Mesendoderm (in vitro differentiated cells): ENCODE data around the gene PPP1R14C.
"Not testable (repeated sequence)": the region's sequence is repeated elsewhere in the genome, so short reads cannot be mapped to it uniquely, and the experiment has no call there.

Experiments
- DNase-seq: peaks from one replicate; pipeline ENCODE4 v3.0.0; 2013
- H2AK5ac ChIP-seq: 2 replicates; pipeline ENCODE4 v1.6.1; 2013; ENCODE audit warnings: low read length, inconsistent platforms
- H2BK120ac ChIP-seq: 2 replicates; pipeline ENCODE4 v1.6.1; 2013; ENCODE audit warnings: low read depth, mild to moderate bottlenecking, low read length, moderate library complexity, mixed read lengths
- H2BK15ac ChIP-seq: replicated peaks from 2 replicates; pipeline ENCODE4 v1.6.1; 2013; ENCODE audit warnings: low read depth, mild to moderate bottlenecking, moderate library complexity
- H2BK5ac ChIP-seq: 2 replicates; pipeline ENCODE4 v1.6.1; 2013; ENCODE audit warnings: low read length, inconsistent platforms
- H3K18ac ChIP-seq: 2 replicates; pipeline ENCODE4 v1.6.1; 2013; ENCODE audit warnings: mild to moderate bottlenecking, low read length, mixed read lengths
- H3K23ac ChIP-seq: one replicate; pipeline ENCODE4 v1.6.1; 2013; ENCODE audit warnings: low read length
- H3K27ac ChIP-seq: 2 replicates; pipeline ENCODE4 v1.5.1; 2013; ENCODE audit warnings: low read depth, mild to moderate bottlenecking, inconsistent platforms, low read length, moderate library complexity
- H3K27me3 ChIP-seq: 2 replicates; pipeline ENCODE4 v1.6.1; 2013; ENCODE audit warnings: low read length, control low read depth, mild to moderate bottlenecking, inconsistent platforms; ENCODE audit not compliant: insufficient read depth, poor library complexity
- H3K36me3 ChIP-seq: 2 replicates; pipeline ENCODE4 v1.6.1; 2013; ENCODE audit warnings: low read length, inconsistent platforms; ENCODE audit not compliant: control insufficient read depth, insufficient read depth
- H3K4ac ChIP-seq: one replicate; pipeline ENCODE4 v1.6.1; 2013; ENCODE audit warnings: low read depth, mild to moderate bottlenecking, low read length, moderate library complexity
- H3K4me1 ChIP-seq: 2 replicates; pipeline ENCODE4 v1.6.1; 2013; ENCODE audit warnings: low read depth, low read length, inconsistent platforms; ENCODE audit not compliant: control insufficient read depth
- H3K4me2 ChIP-seq: 2 replicates; pipeline ENCODE4 v1.6.1; 2013; ENCODE audit warnings: low read length
- H3K4me3 ChIP-seq: 2 replicates; pipeline ENCODE4 v1.5.1; 2013; ENCODE audit warnings: mild to moderate bottlenecking, low read length
- H3K56ac ChIP-seq: one replicate; pipeline ENCODE4 v1.6.1; 2013; ENCODE audit warnings: low read length
- H3K79me1 ChIP-seq: 2 replicates; pipeline ENCODE4 v1.6.1; 2013; ENCODE audit warnings: low read length, inconsistent platforms
- H3K79me2 ChIP-seq: 2 replicates; pipeline ENCODE4 v1.6.1; 2013; ENCODE audit warnings: mild to moderate bottlenecking, low read length; ENCODE audit not compliant: control insufficient read depth, insufficient read depth
- H3K9ac ChIP-seq: 2 replicates; pipeline ENCODE4 v1.6.1; 2013; ENCODE audit warnings: low read length, inconsistent platforms
- H4K5ac ChIP-seq: one replicate; pipeline ENCODE4 v1.6.1; 2013; ENCODE audit warnings: low read length
- H4K8ac ChIP-seq: one replicate; pipeline ENCODE4 v1.6.1; 2013; ENCODE audit warnings: low read depth, mild to moderate bottlenecking, control low read depth, low read length, moderate library complexity
- WGBS: extraction: QIAGEN DNeasy Blood & Tissue Kit; methylation state at CpG from one replicate; pipeline ENCODE4 v1.1.7; 2013; ENCODE audit warnings: low lambda C conversion rate, missing lambda C conversion rate; ENCODE audit not compliant: insufficient coverage; ENCODE audit errors: extremely low coverage; 5-methylcytosine and 5-hydroxymethylcytosine counted together

The PPP1R14C gene

GRCh38 chr6:150129616-150130505, 13.0 kb upstream of the PPP1R14C start:
- Histone ChIP-seq H2AK5ac (no peak overlapping the region), H4K5ac (no peak overlapping the region), H2BK5ac (no peak overlapping the region), H3K56ac (no peak overlapping the region), H3K18ac (no peak overlapping the region), H3K23ac (no peak overlapping the region), H2BK15ac (no peak overlapping the region), H3K4me2 (no peak overlapping the region), H3K4me3 (no peak overlapping the region), H4K8ac (no peak overlapping the region), H3K27me3 (no peaks in the 10 kb centered on the region), H3K79me2 (no peaks in the 10 kb centered on the region), H3K4ac (no peak overlapping the region), H2BK120ac (no peak overlapping the region), H3K4me1 (no peaks in the 10 kb centered on the region), H3K27ac (no peak overlapping the region), H3K36me3 (no peaks in the 10 kb centered on the region), H3K79me1 (no peaks in the 10 kb centered on the region), H3K9ac (no peak overlapping the region)
- WGBS = no CpG with 5 or more reads among the region's 9 CpGs
- DNase-seq = no peak

DNA sequence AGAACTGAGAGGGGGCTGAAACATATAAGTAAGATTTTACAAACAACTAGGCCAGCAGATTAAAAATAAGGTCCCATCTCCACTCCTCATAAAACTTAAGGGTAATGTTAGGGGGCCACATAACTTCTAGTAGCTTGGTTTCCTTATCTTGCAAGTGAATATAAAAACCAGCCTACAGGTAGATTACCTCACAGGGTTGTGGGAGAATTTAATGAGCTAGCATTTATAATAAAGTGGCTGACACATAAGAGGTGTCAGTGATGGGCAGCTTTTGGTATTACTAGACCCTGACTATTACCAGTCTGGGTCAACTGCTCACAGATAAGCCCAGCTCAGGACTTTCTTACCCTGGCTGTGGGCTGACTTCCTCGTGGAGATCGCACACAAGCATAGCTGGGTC, 9.2 kb upstream of the PPP1R14C start:
- DNase-seq = no peak
- no peak overlapping the region for H3K56ac ChIP-seq
- H2BK15ac ChIP-seq = no peak overlapping the region
- no peaks in the 10 kb centered on the region for H3K36me3 ChIP-seq
- WGBS = no CpG with 5 or more reads among the region's 2 CpGs
- H3K4me3 ChIP-seq = no peak overlapping the region
- no peak overlapping the region for H2AK5ac ChIP-seq
- H2BK5ac ChIP-seq = no peak overlapping the region
- H3K27ac ChIP-seq = no peak overlapping the region
- H3K18ac ChIP-seq = no peak overlapping the region
- H3K79me2 ChIP-seq = no peaks in the 10 kb centered on the region
- H2BK120ac ChIP-seq = no peak overlapping the region
- no peaks in the 10 kb centered on the region for H3K79me1 ChIP-seq
- no peak overlapping the region for H4K5ac ChIP-seq
- no peak overlapping the region for H4K8ac ChIP-seq
- no peak overlapping the region for H3K4ac ChIP-seq
- H3K9ac ChIP-seq = no peak overlapping the region
- H3K23ac ChIP-seq = no peak overlapping the region
- H3K27me3 ChIP-seq = no peaks in the 10 kb centered on the region
- no peaks in the 10 kb centered on the region for H3K4me1 ChIP-seq
- H3K4me2 ChIP-seq = no peak overlapping the region

GRCh38 chr6:150134280-150134920, 8.4 kb upstream of the PPP1R14C start:
- Histone ChIP-seq H3K56ac (no peak overlapping the region), H2BK120ac (no peak overlapping the region), H3K9ac (no peak overlapping the region), H3K27ac (no peak overlapping the region), H4K5ac (no peak overlapping the region), H3K4me3 (no peak overlapping the region), H3K4ac (no peak overlapping the region), H2BK15ac (no peak overlapping the region), H2BK5ac (no peak overlapping the region), H4K8ac (no peak overlapping the region), H3K79me1 (no peaks in the 10 kb centered on the region), H3K79me2 (no peaks in the 10 kb centered on the region), H3K27me3 (no peaks in the 10 kb centered on the region), H3K4me2 (no peak overlapping the region), H3K4me1 (no peaks in the 10 kb centered on the region), H3K23ac (no peak overlapping the region), H3K36me3 (no peaks in the 10 kb centered on the region), H2AK5ac (no peak overlapping the region), H3K18ac (no peak overlapping the region)
- no peak for DNase-seq
- WGBS = no CpG with 5 or more reads among the region's 7 CpGs

DNA sequence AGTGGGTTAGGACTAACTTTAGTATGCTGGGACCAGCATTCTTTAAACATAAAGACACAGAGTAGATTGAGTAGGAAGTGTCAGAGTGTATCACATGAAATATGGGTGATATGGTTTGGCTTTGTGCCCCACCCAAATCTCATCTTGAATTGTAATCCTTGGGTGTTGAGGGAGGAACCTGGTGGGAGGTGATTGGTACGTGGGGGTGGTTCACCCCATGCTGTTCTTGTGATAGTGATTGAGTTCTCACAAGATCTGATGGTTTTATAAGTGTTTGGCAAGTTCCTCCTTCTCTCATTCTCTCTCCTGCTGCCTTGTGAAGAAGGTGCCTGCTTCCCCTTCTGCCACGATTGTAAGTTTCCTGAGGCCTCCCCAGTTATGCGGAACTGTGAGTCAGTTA, 5.1 kb upstream of the PPP1R14C start:
- no CpG with 5 or more reads among the region's 3 CpGs for WGBS
- DNase-seq, H3K23ac ChIP-seq, H3K27ac ChIP-seq, H2BK120ac ChIP-seq, H3K18ac ChIP-seq, H3K36me3 ChIP-seq, H3K4ac ChIP-seq, H3K4me1 ChIP-seq, H3K9ac ChIP-seq, H3K56ac ChIP-seq, H3K4me3 ChIP-seq, H2BK15ac ChIP-seq, H4K5ac ChIP-seq, H2BK5ac ChIP-seq, H3K79me2 ChIP-seq, H3K79me1 ChIP-seq, H3K27me3 ChIP-seq, H2AK5ac ChIP-seq, H4K8ac ChIP-seq, H3K4me2 ChIP-seq: not testable (repeated sequence)

GRCh38 chr6:150138638-150139037, 4.2 kb upstream of the PPP1R14C start:
- Histone ChIP-seq H3K27me3 (peaks cover 7% of the 10 kb centered on the region), H3K36me3 (no peaks in the 10 kb centered on the region), H3K27ac (no peak overlapping the region), H3K23ac (no peak overlapping the region), H3K4me3 (no peak overlapping the region), H4K5ac (no peak overlapping the region), H3K79me2 (no peaks in the 10 kb centered on the region), H3K79me1 (no peaks in the 10 kb centered on the region), H2BK5ac (no peak overlapping the region), H3K4me2 (no peak overlapping the region), H4K8ac (no peak overlapping the region), H2AK5ac (no peak overlapping the region), H3K4me1 (no peaks in the 10 kb centered on the region), H2BK120ac (no peak overlapping the region), H3K4ac (no peak overlapping the region), H3K9ac (no peak overlapping the region), H3K18ac (no peak overlapping the region), H3K56ac (no peak overlapping the region), H2BK15ac (no peak overlapping the region)
- no peak for DNase-seq
- no CpG with 5 or more reads among the region's 7 CpGs for WGBS
